HG03520 (cell line): ENCODE measurements around the gene SPPL3.
"Not testable (repeated sequence)": the region's sequence is repeated elsewhere in the genome, so short reads cannot be mapped to it uniquely, and the experiment has no call there.

ENCODE experiments used
- ATAC-seq: cut with Tn5 transposase; IDR thresholded peaks from one replicate; pipeline ENCODE4 v1.9.1; 2021; ENCODE audit warnings: mild to moderate bottlenecking, moderate library complexity; ENCODE audit not compliant: unreplicated experiment

SPPL3 gene

DNA sequence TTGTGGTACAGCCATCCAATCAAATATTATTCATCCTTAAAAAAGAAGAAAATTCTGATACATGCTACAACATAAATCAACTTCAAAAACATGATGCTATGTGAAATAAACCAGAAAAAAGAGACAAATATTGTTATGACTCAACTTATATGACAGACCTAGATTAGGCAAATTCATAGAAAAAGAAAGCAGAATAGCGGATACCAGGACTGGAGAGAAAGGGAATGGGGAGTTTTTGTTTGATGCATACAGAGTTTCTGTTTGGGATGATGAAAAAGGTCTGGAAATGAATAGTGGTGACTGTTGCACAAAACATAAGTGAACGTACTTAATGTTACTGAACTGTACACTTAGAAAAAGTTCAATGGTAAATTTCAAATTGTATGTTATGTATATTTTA is 82.3 kb downstream of the SPPL3 start:
- ATAC-seq, result no peak

GRCh38 chr12:120820884-120821510 is 83.2 kb downstream of the SPPL3 start:
- no peak for ATAC-seq

GRCh38 chr12:120818416-120818815 is 85.7 kb downstream of the SPPL3 start:
- no peak for ATAC-seq

- ATAC-seq, result no peak
These were observed 86.4 kb downstream of the SPPL3 start for GRCh38 chr12:120817559-120818330.

DNA sequence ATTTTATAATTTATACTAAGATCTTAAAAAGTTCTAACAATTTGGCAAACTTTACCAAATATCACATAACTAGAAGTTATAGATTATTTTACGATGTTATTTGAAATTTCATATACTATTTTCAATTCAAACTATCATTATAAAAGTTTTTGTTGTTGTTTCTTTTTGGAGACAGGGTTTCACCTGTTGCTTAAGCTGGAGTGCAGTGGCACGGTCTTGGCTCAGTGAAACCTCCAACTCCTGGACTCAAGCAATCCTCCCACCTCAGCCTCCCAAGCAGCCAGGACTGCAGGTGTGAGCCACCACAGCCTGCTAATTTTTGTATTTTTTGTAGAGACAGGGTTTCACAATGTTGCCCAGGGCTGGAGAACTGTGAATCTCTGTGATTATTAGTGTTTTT is 87.8 kb downstream of the SPPL3 start:
- ATAC-seq, result no peak

DNA sequence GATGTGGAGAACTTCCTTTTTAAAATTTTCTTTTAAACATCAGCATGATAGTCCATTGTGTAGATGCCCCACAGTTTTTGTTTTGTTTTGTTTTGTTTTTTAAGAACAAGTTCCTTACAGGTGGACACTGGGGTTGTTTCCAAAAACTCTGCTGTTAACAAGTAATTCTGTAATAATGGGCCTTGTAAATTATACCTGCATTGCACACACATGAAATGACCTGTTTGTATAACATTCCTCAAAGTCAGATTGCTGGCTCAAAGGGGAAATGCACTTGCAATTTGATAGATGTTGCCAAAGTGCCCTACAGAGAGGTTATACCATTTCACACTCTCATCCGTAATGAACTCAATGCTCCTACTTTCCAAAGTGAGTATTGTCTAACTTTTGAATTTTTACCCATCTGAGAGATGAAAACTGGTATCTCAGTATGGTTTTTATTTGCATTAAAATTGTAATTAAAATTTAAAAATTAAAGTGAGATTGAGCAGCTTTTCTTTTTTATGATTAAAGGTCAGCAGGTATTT is 89.2 kb downstream of the SPPL3 start:
- ATAC-seq, result no peak

DNA sequence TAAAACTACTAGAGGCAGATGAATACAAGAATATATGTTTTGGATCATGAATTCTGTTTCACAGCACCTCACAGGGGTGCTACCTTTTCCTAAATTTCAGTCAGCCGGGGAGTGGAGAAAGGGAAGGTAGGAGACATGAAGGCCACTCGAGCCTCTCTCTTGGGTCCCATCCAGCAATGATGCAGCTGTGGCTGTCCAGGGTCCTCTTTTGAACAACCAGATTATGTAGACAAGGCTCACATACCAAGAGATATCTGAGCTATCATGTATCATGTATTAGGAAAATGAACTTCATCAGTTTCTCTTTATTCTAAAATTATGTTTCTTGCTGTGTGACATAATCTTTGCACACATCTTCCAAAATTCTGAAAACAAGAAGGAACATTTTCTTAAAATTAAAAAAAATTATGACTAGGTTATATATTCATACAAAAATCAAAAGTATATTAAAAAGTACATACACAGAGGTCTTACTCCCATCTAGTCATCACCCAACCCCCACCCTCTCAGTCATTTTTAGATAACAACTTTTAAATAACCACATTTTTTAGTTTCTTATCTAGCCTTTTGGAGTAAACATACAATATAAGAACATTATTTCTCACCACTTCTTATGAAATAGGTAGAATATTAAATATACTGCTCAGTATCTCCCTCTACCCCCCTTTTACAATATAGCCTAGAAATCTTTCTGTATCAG is 89.8 kb downstream of the SPPL3 start:
- no peak for ATAC-seq

DNA sequence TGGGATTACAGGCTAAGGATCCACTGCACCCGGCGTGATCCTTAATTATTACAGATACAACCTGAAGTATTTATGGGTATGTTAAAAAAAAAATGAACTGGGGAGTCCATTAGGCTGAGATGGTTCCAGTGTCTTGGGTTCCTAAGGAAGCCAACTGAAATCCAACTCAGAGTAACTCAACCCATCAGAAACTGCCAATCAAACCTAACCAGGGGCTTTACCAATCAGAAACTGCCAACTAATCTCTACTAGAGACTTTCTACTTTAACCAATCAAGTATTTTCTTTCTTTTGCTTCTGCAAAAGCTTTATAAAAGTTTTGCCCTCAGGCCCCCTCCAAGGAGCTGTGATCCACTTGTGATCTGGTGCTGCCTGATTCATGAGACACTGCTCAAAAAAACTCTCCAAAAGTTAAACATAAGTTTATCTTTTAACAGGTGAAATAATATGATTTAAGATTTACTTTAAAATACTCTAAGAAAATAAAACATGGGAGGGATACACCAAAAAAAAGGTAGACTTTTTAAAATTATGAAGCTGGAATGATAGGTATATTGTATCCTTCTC is 90.5 kb downstream of the SPPL3 start:
- ATAC-seq, result no peak

- no peak for ATAC-seq
These were observed 94.1 kb downstream of the SPPL3 start for GRCh38 chr12:120810021-120810420.

- no peak for ATAC-seq
These were observed 99.7 kb downstream of the SPPL3 start for GRCh38 chr12:120804428-120804827.

DNA sequence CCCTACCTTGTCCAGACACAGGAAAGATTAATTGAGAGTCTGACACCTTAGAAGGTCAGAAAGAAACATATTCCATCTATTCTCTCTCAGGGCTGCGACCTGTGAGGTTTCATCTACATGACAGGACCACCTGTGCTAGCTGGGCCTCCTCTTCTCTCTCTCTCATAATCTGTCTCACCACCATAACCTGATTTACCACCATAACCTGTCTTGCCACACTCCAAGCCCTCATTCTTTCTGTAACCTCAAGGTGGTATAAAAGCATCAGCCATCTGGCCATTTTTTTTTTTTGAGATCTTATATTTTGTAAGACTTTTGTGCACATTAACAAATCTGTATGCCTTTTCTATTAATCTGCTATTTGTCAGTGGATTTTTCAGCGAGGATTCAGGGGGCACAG is 103.0 kb downstream of the SPPL3 start:
- ATAC-seq, result no peak

DNA sequence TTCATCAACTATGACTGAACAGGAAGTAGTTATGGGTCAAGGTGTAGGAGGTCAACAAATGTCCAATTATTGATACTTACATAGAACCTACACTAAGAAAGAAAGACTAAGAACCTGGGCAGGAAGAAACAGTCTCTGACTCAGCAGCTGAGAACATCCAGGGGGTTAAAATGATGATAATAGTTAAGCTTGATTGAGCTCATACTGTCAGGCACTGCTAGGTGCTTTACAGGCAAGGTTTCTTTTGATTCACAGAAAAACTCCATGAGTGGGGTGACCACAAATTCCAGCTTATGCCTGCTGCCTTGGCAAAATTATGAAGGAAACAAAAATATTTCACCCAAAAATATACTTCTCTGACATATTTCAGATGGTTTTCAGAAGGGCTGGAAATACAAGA is 103.5 kb downstream of the SPPL3 start:
- no peak for ATAC-seq

DNA sequence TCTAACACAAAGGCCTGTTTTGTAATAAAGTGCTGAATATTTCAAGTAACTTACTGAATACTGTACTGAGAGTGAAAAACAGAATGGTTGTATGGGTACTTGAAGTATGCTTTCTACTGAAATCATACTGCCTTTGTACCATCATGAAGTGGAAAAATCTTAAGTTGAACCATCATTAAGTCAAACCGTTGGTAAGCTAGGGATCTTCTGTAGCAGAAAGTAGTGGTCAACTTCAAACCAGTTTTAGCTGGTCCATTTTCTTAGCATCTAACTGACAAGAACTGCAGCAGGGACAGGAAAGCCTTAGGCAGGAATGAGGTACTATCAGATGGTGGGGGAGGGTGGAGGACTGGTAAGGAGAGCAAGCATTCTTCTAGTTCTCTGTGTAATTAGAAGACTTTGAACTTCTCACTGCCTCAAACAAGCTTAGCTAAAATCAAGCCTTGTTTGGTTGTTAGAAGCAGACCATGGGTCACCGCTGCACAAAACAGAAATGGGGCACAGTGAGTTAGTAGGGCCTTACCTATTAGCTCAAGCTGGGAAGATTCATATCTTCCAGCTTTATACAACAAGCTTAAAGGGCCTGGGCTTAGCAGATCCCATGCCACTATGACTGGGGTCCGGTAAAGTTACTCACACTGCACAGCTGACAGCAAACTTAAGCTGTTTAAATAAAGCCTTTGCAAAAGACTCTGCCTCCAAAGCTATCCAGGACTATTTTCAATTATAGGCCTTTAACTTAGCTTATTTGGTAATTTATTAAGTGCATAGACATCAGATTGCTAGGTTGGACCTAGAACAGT is 104.7 kb downstream of the SPPL3 start:
- ATAC-seq, result no peak

GRCh38 chr12:120798696-120799095 is 105.5 kb downstream of the SPPL3 start:
- ATAC-seq, result no peak

DNA sequence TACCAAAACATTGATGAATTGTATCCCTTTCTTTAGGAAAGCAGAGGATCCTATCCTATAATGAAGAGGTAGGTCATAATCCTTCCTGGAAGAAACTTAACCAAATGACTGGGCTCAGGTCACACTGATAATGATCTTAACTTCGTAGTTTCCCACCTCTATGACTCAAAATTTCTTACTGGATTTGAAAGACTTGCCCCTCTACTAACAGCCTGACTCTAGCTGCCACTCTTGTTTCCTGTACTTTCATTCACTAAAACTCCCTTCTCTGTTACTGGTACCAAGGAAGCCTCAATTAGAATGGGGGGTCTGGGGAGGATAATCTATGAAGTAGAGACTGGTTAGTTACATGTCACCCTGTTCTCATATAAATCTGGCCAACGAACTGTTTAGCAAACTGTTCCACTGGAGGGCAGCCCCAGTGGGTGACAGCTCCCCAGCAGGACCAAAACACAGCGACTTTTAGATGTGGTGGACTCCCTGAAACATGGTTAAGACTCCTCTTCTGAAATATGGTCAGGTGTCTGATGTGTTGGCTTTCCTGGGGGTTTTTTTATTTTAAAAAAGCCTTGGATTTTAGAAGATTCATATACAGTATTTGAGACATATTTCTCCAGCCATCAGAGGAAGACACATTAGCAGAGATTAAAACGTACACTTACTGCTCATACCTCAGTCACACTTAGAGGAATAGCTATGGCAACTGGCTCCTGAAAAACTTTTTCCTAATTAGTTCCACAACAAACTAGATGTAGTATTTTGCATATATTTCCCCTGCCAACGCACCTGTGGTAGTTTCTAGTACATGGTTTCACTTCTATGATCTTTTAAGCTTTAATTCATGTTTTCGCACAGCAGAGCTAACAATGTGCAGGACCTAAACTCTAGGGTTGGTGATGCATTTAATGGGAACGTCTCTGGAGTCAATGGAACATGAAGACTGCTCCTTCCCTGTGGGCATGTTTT is 106.2 kb downstream of the SPPL3 start:
- no peak for ATAC-seq

DNA sequence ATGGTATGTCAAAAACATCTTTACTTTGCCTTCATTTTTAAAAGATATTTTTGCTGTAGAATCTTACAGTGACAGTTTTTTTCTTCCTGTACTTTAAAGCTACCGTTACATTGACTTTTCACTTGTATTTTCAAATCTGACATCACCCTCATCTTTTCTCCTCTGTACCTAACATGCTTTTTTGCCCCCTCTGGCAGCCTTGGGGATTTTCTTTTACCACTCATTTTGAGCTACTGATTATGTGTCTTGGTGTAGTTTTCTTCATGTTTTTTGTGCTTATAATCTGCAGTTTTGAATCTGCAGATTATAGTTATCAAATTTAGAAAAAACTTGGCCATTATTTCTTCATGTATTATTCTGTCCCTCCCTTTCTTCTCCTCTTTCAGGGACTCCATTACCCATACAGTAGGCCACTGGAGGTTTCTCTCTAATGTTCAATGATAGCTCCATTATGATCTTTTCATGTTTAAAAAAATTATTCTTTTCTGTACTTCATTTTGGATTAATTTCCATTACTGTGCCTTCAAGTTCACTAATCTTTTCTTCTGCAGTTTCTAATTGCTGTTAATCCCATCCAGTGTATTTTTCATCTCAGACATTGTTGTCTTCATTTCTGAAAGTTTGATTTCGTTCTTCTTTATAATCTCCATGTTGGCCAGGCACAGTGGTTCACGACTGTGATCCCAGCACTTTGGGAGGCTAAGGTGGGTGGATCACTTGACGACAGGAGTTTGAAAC is 108.5 kb downstream of the SPPL3 start:
- ATAC-seq, result no peak

- ATAC-seq, result no peak
These were observed 110.8 kb downstream of the SPPL3 start for GRCh38 chr12:120793357-120793756.

DNA sequence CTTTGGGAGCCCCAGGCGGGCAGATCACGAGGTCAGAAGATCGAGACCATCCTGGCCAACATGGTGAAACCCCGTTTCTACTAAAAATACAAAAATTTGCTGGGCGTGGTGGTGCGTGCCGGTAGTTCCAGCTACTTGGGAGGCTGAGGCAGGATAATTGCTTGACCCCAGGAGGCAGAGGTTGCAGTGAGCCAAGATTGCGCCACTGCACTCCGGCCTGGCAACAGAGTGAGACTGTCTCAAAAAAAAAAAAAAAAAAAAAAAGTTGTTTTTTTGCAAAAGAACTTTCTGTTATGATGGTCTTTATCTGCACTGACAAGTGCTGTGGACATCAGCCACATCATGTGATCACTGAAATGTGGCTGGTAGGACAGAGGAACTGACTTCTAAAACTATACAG is 111.7 kb downstream of the SPPL3 start:
- ATAC-seq, result not testable (repeated sequence)

DNA sequence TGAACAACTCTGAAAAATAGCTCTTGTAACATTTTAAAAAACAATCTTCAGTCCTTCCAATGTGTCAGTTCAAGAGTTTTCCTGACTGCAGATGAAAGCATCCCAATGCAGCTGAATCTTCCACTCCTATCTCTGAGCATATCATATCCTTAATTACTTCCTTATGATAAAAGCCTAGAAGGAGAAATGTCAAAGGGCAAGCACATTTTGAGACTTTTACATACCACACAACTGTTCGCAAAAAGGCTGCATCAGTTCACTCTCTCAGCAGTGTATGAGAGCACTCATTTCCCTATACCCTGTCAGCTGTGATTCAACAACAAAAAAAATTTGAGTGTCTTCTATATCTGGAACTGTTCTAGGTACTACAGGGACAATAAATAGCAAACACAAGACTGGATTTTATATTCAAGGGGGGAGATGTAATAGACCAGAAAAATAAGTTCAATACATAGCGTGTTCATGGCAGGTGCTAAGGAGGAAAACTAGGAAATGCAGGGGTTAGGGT is 112.4 kb downstream of the SPPL3 start:
- ATAC-seq, result no peak
